Ascending aorta (tissue), 2 donors: Measurements from ENCODE around the gene PROC. TPM values are rescaled to one million over a fixed set of nuclear protein-coding genes. Genes with fewer than 3 reads are reported as not detected.

Experiments
- DNase-seq, 2 donors: peaks; one replicate each; pipeline ENCODE4 v3.0.0-alpha.2; 2019; ENCODE audit warnings: low spot score in 2 of 2
- H3K27ac ChIP-seq, 2 donors: fragments of 200-600 bp; sonication (generic); one replicate each; pipeline ENCODE4 v1.5.1; 2016 to 2017; ENCODE audit warnings: mild to moderate bottlenecking in 1 of 2
- H3K27me3 ChIP-seq: fragments of 200-600 bp; sonication (generic); one replicate; pipeline ENCODE4 v1.5.1; 2017
- H3K36me3 ChIP-seq, 2 donors: fragments of 200-600 bp; sonication (generic); one replicate each; pipeline ENCODE4 v1.5.1; 2016
- H3K4me1 ChIP-seq, 2 donors: fragments of 200-600 bp; sonication (generic); one replicate each; pipeline ENCODE4 v1.5.1; 2016 to 2017; ENCODE audit warnings: mild to moderate bottlenecking in 1 of 2
- H3K4me3 ChIP-seq, 2 donors: fragments of 200-600 bp; sonication (generic); one replicate each; pipeline ENCODE4 v1.5.1; 2016 to 2017; ENCODE audit warnings: mild to moderate bottlenecking in 1 of 2
- H3K9me3 ChIP-seq, 2 donors: fragments of 200-600 bp; sonication (generic); one replicate each; pipeline ENCODE4 v1.5.1; 2016
- intact Hi-C: fragments of 100-400 bp; cut with DNase I; formaldehyde crosslinking; loops from one replicate; pipeline ENCODE4 v1.15.1; 2023
- total RNA-seq: library from RNA; depleted of rRNA; stranded (reverse); fragments of >200 nt; gene quantifications from one replicate; pipeline ENCODE4 v1.1.0, GENCODE V29; 2016
- TF ChIP-seq, protein P1 (sequence below), 3 experiments: fragments of 200-600 bp in 2 of 3; fragments of 450-650 bp in 1 of 3; sonication (generic) in 2 of 3; IDR thresholded peaks; one replicate each; pipeline ENCODE4 v1.5.1; 2016 to 2019; ENCODE audit warnings: antibody characterized with exemption in 3 of 3, mild to moderate bottlenecking in 1 of 3, moderate library complexity in 1 of 3

Gene PROC
- total RNA-seq, 1 donor from 2014 or later: not detected

DNA sequence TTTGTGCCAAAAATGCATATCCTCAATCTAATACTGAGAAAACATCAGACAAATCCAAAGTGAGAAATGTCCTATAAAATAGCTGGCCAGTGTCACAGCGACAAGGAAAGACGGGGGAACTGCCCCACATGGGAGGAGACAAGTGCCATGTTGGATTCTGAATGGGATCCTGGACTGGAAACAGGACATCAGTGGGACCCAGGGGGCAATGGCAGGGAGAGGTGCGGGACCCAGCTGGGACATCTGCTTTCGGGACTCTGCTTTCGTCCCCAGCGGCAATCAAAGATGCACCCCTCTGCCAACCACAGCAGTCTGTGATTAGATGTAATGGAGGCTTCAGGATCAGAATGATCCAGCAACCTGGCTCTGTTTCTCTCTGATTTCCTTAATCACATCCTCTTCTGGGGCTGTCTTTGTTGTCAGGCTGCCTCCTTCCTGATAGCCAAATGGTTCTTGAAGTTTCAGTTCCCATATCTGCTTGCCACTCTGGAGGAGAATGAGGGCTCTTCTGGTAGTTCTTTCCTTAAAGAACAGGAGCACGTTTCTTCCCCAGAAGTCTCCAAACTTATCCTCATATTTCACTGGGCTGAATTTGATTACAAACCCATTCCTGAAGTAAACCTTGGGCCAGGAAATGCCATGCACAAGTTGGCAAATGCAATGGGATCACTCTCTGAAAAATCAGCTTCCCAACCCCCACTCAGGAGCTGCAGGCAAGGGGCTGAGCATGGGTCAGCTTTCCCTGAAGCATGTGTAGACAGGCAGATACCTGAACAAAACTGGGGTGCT is 13.6 kb upstream of the PROC start:
- Histone ChIP-seq H3K4me1 (peaks cover 11 to 49% of the 10 kb centered on the region in 2 donors), H3K36me3 (no peaks in the 10 kb centered on the region), H3K9me3 (no peaks in the 10 kb centered on the region), H3K27ac (peak overlapping the region; percentile 58 to 79), H3K27me3 (no peaks in the 10 kb centered on the region), H3K4me3 (no peak overlapping the region)
- DNase-seq: peak in 1 of 2 donors; percentile 57
- TF ChIP-seq, protein P1, sequence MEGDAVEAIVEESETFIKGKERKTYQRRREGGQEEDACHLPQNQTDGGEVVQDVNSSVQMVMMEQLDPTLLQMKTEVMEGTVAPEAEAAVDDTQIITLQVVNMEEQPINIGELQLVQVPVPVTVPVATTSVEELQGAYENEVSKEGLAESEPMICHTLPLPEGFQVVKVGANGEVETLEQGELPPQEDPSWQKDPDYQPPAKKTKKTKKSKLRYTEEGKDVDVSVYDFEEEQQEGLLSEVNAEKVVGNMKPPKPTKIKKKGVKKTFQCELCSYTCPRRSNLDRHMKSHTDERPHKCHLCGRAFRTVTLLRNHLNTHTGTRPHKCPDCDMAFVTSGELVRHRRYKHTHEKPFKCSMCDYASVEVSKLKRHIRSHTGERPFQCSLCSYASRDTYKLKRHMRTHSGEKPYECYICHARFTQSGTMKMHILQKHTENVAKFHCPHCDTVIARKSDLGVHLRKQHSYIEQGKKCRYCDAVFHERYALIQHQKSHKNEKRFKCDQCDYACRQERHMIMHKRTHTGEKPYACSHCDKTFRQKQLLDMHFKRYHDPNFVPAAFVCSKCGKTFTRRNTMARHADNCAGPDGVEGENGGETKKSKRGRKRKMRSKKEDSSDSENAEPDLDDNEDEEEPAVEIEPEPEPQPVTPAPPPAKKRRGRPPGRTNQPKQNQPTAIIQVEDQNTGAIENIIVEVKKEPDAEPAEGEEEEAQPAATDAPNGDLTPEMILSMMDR (IDR thresholded peaks at IDR 0.05): no peak
- intact Hi-C loops: no loop called here

DNA sequence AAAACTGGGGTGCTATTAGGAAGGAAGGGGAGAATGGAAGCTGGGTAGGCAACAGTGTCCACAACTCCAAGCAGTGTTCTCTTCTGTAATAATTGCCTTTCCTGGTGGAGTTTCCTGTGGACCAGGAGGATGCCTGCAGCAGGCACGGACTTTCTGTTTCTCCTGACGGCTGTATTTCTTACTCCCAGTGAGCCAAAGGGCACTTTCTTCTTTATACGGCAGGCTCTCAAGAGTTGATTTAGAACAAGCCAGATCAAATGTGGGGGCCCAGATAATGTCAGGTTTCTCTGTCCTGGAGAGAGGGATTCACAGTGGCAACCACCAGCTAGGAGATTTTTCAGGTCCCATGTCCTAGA is 13.0 kb upstream of the PROC start:
- H3K36me3 ChIP-seq: no peaks in the 10 kb centered on the region
- H3K4me3 ChIP-seq: no peak overlapping the region
- H3K4me1 ChIP-seq: peaks cover 11 to 55% of the 10 kb centered on the region in 2 donors
- H3K9me3 ChIP-seq: no peaks in the 10 kb centered on the region
- H3K27ac ChIP-seq: peak overlapping the region; percentile 58 to 79
- intact Hi-C loops: no loop called here
- H3K27me3 ChIP-seq: no peaks in the 10 kb centered on the region
- peak in 1 of 2 donors; percentile 34 for DNase-seq
- TF ChIP-seq, protein P1 (IDR thresholded peaks at IDR 0.05): no peak

DNA sequence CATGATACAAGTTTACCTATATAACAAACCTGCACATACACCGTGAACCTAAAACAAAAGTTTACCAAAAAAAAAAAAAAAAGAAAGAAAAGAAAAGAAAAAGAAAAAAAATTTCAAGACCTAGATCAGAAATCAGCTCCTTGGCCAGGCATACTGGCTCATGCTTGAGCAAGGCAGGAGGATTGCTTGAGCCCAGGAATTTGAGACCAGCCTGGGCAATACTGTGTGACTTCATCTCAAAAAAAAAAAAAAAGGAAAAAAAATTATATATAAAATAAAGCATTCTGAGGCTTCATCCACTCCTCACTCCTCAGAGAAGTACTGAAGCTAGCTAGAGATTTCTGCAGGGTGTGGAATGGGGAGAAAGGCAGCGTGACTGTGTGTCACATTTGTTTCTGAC is 11.8 kb upstream of the PROC start:
- no peaks in the 10 kb centered on the region for H3K9me3 ChIP-seq
- peak overlapping the region; percentile 58 to 79 for H3K27ac ChIP-seq
- intact Hi-C loops: no loop called here
- no peak overlapping the region for H3K4me3 ChIP-seq
- no peaks in the 10 kb centered on the region for H3K36me3 ChIP-seq
- no peak for DNase-seq
- H3K4me1 ChIP-seq: peaks cover 11 to 59% of the 10 kb centered on the region in 2 donors
- TF ChIP-seq, protein P1 (IDR thresholded peaks at IDR 0.05): no peak
- H3K27me3 ChIP-seq: no peaks in the 10 kb centered on the region

DNA sequence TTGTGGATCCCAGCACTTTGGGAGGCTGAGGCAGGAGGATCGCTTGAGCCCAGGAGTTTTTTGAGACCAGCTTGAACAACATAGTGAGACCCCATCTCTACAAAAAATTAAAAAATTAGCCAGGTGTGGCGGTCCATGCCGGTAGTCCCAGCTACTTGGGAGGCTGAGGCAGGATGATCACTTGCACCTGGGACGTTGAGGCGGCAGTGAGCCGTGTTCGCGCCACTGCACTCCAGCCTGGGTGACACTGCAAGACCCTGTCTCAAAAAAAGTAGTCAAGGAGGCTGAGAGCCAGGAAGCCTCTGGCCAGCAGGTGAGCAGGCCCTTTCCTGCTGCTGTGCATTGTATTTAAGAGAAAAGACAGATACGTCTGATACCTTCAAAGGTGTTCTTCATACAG is 11.1 kb upstream of the PROC start:
- Histone ChIP-seq H3K36me3 (no peaks in the 10 kb centered on the region), H3K4me3 (no peak overlapping the region), H3K27me3 (no peaks in the 10 kb centered on the region), H3K9me3 (no peaks in the 10 kb centered on the region), H3K27ac (peak overlapping the region; percentile 79 to 81), H3K4me1 (peaks cover 14 to 62% of the 10 kb centered on the region in 2 donors)
- TF ChIP-seq, protein P1 (IDR thresholded peaks at IDR 0.05): no peak
- intact Hi-C loops: loop anchor here (1.0 kb wide), 2 partner anchors 9 to 19 kb away; no protein-coding TSS in a partner anchor
- DNase-seq: no peak

DNA sequence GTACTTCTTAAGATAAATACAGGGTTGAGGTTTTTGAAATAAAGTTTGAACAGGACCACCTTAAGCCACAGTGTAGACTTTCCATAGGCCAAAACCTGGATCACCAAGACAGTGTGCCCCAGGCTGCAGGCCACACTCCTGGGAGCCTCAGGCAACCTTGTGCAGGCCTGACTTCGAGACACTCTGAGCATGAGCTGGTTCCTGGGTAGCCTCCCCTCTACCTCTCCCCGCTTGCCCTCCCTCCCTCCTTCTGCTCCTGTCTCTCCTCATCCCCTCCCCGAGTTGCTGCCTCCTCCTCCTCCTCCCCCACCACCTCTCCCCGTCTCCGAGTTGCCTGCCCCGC is 10.6 kb upstream of the PROC start:
- intact Hi-C loops: loop anchor here (1.0 kb wide), 2 partner anchors 9 to 19 kb away; no protein-coding TSS in a partner anchor
- Histone ChIP-seq H3K27ac (peak overlapping the region; percentile 79 to 81), H3K36me3 (no peaks in the 10 kb centered on the region), H3K4me3 (peak overlapping the region; percentile 23 to 42), H3K9me3 (no peaks in the 10 kb centered on the region), H3K27me3 (no peaks in the 10 kb centered on the region), H3K4me1 (peaks cover 14 to 60% of the 10 kb centered on the region in 2 donors)
- TF ChIP-seq, protein P1 (IDR thresholded peaks at IDR 0.05): no peak
- DNase-seq: no peak
